OCI-LY7 (cell line): ENCODE measurements around the gene PRLR. TPM values are rescaled to one million over a fixed set of nuclear protein-coding genes. Genes with fewer than 3 reads are reported as not detected.
"Not testable (repeated sequence)": the region's sequence is repeated elsewhere in the genome, so short reads cannot be mapped to it uniquely, and the experiment has no call there.

ENCODE experiments used
- BruUV-seq: library from RNA; stranded (reverse); fragments of 400-500 nt; replicated peaks from 2 replicates; lab custom pipeline; 2021; lab: Mats Ljungman, UMichigan
- CTCF ChIA-PET: fragments of 300-600 bp; sonication (Branson Sonifier 250); formaldehyde crosslinking; loops from one replicate; lab custom pipeline; 2022; ENCODE audit warnings: antibody characterized with exemption; ENCODE audit not compliant: unreplicated experiment; lab: Charles Lee
- POLR2A ChIA-PET: fragments of 300-600 bp; sonication (Branson Sonifier 250); formaldehyde crosslinking; loops from one replicate; lab custom pipeline; 2022; ENCODE audit warnings: antibody characterized with exemption; lab: Charles Lee
- DNase-seq: peaks from one replicate; pipeline ENCODE4 v3.0.0-alpha.2; 2015; ENCODE audit warnings: low spot score
- H2AFZ ChIP-seq: fragments of 200-600 bp; sonication (generic), shearing (Covaris generic); 2 replicates; pipeline ENCODE4 v1.6.1; 2014; ENCODE audit warnings: mild to moderate bottlenecking, antibody characterized with exemption, low read length, moderate library complexity
- H3K27ac ChIP-seq: fragments of 200-600 bp; sonication (generic); 2 replicates; pipeline ENCODE4 v1.5.1; 2014; ENCODE audit warnings: mixed run types, low read depth, mild to moderate bottlenecking, moderate library complexity, low read length, inconsistent platforms; ENCODE audit not compliant: poor library complexity, severe bottlenecking
- H3K36me3 ChIP-seq: fragments of 200-600 bp; sonication (generic); 2 replicates; pipeline ENCODE4 v1.6.1; 2014; ENCODE audit warnings: mild to moderate bottlenecking, antibody characterized with exemption, low read length, moderate library complexity, mixed read lengths; ENCODE audit not compliant: insufficient read depth
- H3K4me1 ChIP-seq: fragments of 200-600 bp; sonication (generic); 2 replicates; pipeline ENCODE4 v1.5.1; 2014; ENCODE audit warnings: mild to moderate bottlenecking, low read length; ENCODE audit not compliant: insufficient read depth, poor library complexity, severe bottlenecking
- H3K4me2 ChIP-seq: fragments of 200-600 bp; sonication (generic); 2 replicates; pipeline ENCODE4 v1.6.1; 2014; ENCODE audit warnings: mild to moderate bottlenecking, low read length
- H3K4me3 ChIP-seq: fragments of 200-600 bp; sonication (generic); 2 replicates; pipeline ENCODE4 v1.5.1; 2014; ENCODE audit warnings: mild to moderate bottlenecking, low read depth, low read length; ENCODE audit not compliant: poor library complexity, severe bottlenecking
- H3K79me2 ChIP-seq: fragments of 200-600 bp; sonication (generic); 2 replicates; pipeline ENCODE4 v1.6.1; 2016; ENCODE audit warnings: low read depth, mild to moderate bottlenecking, low read length, moderate library complexity, mixed read lengths; ENCODE audit not compliant: insufficient read depth
- H3K9me2 ChIP-seq: fragments of 200-600 bp; sonication (generic); 2 replicates; pipeline ENCODE4 v1.6.1; 2016; ENCODE audit warnings: mild to moderate bottlenecking, low read length, mixed read lengths; ENCODE audit not compliant: insufficient read depth
- H3K9me3 ChIP-seq: fragments of 200-600 bp; sonication (generic); 2 replicates; pipeline ENCODE4 v1.6.1; 2014; ENCODE audit warnings: mild to moderate bottlenecking, mixed run types, low read length, mixed read lengths
- H4K20me1 ChIP-seq: fragments of 200-600 bp; sonication (generic); 2 replicates; pipeline ENCODE4 v1.6.1; 2014; ENCODE audit warnings: mild to moderate bottlenecking, antibody characterized with exemption, low read length, moderate library complexity, mixed read lengths; ENCODE audit not compliant: insufficient read depth
- EZH2phosphoT487 ChIP-seq: fragments of 200-600 bp; sonication (generic); IDR thresholded peaks from 2 replicates; pipeline ENCODE4 v1.6.1; 2018; ENCODE audit warnings: low read depth, borderline replicate concordance, mild to moderate bottlenecking, mixed run types, antibody characterized with exemption, low read length, moderate library complexity, mixed read lengths
- intact Hi-C: fragments of 100-400 bp; cut with micrococcal nuclease; formaldehyde crosslinking; loops from one replicate; pipeline ENCODE4 v1.10.0; 2022; ENCODE audit not compliant: unreplicated experiment
- total RNA-seq, 2 experiments: library from RNA; depleted of rRNA in 1 of 2; stranded (reverse); fragments of >200 nt in 1 of 2; shearing (Covaris generic) in 1 of 2; gene quantifications; 2 replicates each; pipeline ENCODE4 v1.2.3, GENCODE V29; 2014 to 2022
- TF ChIP-seq, protein P1 (sequence below): fragments of 200-600 bp; sonication (generic); conservative IDR thresholded peaks from 2 replicates; pipeline ENCODE4 v1.5.1; 2014; ENCODE audit warnings: mild to moderate bottlenecking, antibody characterized with exemption, low read length, moderate library complexity, mixed read lengths

The PRLR gene
- total RNA-seq, 2 experiments from 2014 or later = not detected

DNA sequence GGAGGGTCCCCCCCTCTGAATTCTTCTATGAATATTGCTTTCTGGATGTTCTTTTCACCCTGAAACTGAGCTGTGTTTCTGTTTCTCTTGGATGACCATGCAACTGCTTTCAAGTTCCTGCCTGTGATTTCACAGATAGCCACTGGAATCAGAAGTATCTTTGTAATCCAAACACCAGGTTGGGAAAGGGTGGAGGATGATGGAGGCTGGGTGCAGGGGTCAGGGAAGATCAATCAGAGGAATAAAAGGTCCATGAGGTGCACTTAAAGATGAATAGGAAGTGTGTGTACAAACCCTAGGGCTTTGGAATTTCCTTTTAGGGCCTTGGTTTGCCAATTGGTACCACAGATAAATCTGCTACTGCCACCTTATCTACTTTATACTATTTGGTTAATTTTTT lies 114.4 kb downstream of the PRLR start:
- Histone ChIP-seq H3K4me1 (no peaks in the 10 kb centered on the region), H3K27ac (no peak overlapping the region), H3K36me3 (no peaks in the 10 kb centered on the region), H3K9me3 (no peaks in the 10 kb centered on the region), H3K9me2 (no peaks in the 10 kb centered on the region), H4K20me1 (no peaks in the 10 kb centered on the region), H2AFZ (no peak overlapping the region), H3K4me3 (no peak overlapping the region), H3K79me2 (no peaks in the 10 kb centered on the region), H3K4me2 (no peak overlapping the region)
- intact Hi-C loops = no loop called here
- no peak for DNase-seq
- CTCF ChIA-PET = no interaction called here
- TF ChIP-seq EZH2phosphoT487 = no peak
- TF ChIP-seq, protein P1, sequence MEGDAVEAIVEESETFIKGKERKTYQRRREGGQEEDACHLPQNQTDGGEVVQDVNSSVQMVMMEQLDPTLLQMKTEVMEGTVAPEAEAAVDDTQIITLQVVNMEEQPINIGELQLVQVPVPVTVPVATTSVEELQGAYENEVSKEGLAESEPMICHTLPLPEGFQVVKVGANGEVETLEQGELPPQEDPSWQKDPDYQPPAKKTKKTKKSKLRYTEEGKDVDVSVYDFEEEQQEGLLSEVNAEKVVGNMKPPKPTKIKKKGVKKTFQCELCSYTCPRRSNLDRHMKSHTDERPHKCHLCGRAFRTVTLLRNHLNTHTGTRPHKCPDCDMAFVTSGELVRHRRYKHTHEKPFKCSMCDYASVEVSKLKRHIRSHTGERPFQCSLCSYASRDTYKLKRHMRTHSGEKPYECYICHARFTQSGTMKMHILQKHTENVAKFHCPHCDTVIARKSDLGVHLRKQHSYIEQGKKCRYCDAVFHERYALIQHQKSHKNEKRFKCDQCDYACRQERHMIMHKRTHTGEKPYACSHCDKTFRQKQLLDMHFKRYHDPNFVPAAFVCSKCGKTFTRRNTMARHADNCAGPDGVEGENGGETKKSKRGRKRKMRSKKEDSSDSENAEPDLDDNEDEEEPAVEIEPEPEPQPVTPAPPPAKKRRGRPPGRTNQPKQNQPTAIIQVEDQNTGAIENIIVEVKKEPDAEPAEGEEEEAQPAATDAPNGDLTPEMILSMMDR = no peak
- no TSS peak for BruUV-seq
- POLR2A ChIA-PET = no interaction called here

DNA sequence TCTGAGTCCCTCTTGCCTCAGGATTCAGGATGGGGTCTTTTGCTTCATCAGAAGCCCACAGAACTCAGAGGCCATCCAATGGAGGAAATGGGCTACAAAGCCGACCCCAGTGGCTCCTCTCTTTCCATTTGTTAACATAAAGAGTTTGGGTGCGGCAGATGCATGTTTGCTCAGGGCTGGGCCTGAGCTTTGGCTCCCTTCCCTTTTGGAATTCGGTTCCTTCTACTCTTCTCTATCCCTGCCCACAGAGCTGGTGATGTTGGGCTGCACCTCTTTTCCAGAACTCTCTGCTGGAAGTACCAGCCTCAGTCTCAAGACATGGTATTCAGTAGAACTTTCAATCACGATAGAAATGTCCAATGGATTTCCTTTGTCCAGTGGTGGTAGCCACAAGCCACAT lies 115.6 kb downstream of the PRLR start:
- Histone ChIP-seq H3K9me3 (no peaks in the 10 kb centered on the region), H3K4me3 (no peak overlapping the region), H3K4me1 (no peaks in the 10 kb centered on the region), H3K9me2 (no peaks in the 10 kb centered on the region), H3K79me2 (no peaks in the 10 kb centered on the region), H3K4me2 (no peak overlapping the region), H3K36me3 (no peaks in the 10 kb centered on the region), H2AFZ (no peak overlapping the region), H4K20me1 (no peaks in the 10 kb centered on the region), H3K27ac (no peak overlapping the region)
- ChIA-PET POLR2A (interaction anchor here (0.7 kb wide), 1 partner anchor 931 kb away, joined by 3 read pairs; no protein-coding TSS in a partner anchor), CTCF (no interaction called here)
- no peak for DNase-seq
- intact Hi-C loops = no loop called here
- no TSS peak for BruUV-seq
- no peak for TF ChIP-seq EZH2phosphoT487
- TF ChIP-seq, protein P1 = no peak

DNA sequence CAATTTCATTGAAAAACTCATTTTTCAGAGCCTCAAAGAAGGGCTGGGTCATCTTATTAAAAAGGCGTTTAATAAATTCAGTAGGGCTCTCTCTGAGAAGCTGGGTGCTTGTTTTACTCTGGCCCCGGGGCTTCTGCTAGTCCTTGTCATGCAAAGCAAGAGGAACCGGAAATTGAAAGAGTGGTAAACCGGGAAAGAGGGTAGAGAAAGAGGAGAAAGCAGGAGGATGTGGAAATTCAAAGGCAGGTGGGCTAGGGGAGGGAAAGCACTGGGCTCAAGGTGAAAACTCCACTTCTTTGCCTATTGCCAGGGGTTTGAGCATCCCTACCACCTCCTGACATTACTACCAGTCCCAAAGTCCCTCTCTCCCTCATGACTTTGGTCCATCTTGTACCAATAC lies 118.0 kb downstream of the PRLR start:
- intact Hi-C loops = no loop called here
- BruUV-seq = no TSS peak

DNA sequence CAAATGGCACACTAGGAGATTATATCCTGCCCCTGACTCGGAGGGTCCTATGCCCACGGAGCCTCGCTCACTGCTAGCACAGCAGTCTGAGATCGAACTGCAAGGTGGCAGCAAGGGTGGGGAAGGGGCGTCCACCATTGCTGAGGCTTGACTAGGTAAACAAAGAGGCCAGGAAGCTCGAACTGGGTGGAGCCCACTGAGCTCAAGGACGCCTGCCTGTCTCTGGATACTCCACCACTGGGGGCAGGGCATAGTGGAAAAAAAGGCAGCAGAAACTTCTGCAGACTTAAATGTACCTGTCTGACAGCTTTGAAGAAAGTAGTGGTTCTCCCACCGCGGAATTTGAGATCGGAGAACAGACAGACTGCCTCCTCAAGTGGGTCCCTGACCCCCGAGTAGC lies 125.7 kb downstream of the PRLR start:
- DNase-seq, CTCF ChIA-PET, H3K9me2 ChIP-seq, H3K79me2 ChIP-seq, H3K9me3 ChIP-seq, H3K4me2 ChIP-seq, H3K27ac ChIP-seq, H3K4me3 ChIP-seq, BruUV-seq, POLR2A ChIA-PET, intact Hi-C loops, H3K36me3 ChIP-seq, H2AFZ ChIP-seq, H4K20me1 ChIP-seq, H3K4me1 ChIP-seq: not testable (repeated sequence)

More for the DNA sequence above, 118.0 kb downstream of the PRLR start:
- no peaks in the 10 kb centered on the region for H3K9me3 ChIP-seq
- H3K27ac ChIP-seq = no peak overlapping the region
- no peaks in the 10 kb centered on the region for H3K79me2 ChIP-seq
- no peaks in the 10 kb centered on the region for H3K9me2 ChIP-seq
- ChIA-PET CTCF (no interaction called here), POLR2A (no interaction called here)
- H3K4me1 ChIP-seq = no peaks in the 10 kb centered on the region
- no peak for DNase-seq
- H3K36me3 ChIP-seq = no peaks in the 10 kb centered on the region
- no peak overlapping the region for H2AFZ ChIP-seq
- H3K4me3 ChIP-seq = no peak overlapping the region
- no peak overlapping the region for H3K4me2 ChIP-seq
- TF ChIP-seq, protein P1 = no peak
- TF ChIP-seq EZH2phosphoT487 = no peak
- H4K20me1 ChIP-seq = no peaks in the 10 kb centered on the region
